ENCODE data around the gene PAEP. TPM values are rescaled to one million over a fixed set of nuclear protein-coding genes. Genes with fewer than 3 reads are reported as not detected.

Gene PAEP
- total RNA-seq, 1 donor, result not detected

GRCh38 chr9:135515083-135515951 lies 46.2 kb upstream of the PAEP start:
- DNase-seq (ENCODE audit: low read depth), result no peak
- no peak overlapping the region for H3K4me3 ChIP-seq (ENCODE audit: low read depth, low read length)
- no peak for TF ChIP-seq CTCF (IDR thresholded peaks at IDR 0.05; ENCODE audit: insufficient read depth, low read depth, low read length)

DNA sequence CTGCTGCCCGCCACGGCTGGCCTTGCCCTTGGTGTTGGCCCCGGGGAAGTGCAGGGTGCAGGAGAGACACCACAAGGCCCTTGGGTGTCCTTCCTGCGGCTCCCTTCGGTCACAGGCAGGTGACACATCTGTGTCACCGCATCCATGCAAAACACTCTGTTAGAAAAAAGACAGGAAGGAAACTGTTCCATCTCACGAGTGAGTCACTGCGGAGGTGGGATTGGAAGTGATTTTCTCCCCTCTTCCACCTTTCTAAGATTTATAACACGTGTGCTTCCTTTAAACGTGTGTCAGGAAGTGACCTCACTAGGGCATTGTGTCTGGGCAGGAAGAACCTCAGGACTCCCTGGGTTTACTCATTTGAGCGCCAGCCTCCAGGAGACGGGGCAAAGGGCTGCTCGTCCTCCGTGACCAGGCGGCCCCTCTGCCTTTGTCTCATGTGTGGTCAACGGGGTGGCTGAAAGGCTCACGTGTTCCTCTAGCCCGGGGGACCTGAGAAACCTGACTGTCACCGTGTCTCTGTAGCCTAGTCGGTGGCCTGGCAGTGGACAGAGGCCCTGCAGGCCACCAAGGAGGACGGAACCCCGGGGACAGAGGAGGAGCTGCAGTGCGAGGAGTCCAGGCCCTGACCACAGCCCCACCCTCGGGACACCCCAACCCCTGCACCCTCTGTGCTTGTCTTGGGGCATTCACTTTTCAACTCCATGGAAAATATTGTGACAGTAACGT lies 45.3 kb upstream of the PAEP start:
- no peak overlapping the region for H3K4me3 ChIP-seq (ENCODE audit: low read depth, low read length)
- TF ChIP-seq CTCF (IDR thresholded peaks at IDR 0.05; ENCODE audit: insufficient read depth, low read depth, low read length), result no peak
- DNase-seq (ENCODE audit: low read depth), result no peak

GRCh38 chr9:135517407-135517822 lies 44.1 kb upstream of the PAEP start:
- no peak for DNase-seq (ENCODE audit: low read depth)
- no peak for TF ChIP-seq CTCF (IDR thresholded peaks at IDR 0.05; ENCODE audit: insufficient read depth, low read depth, low read length)

GRCh38 chr9:135519179-135519971 lies 42.2 kb upstream of the PAEP start:
- no peak for DNase-seq (ENCODE audit: low read depth)
- no peak overlapping the region for H3K4me3 ChIP-seq (ENCODE audit: low read depth, low read length)
- no peak for TF ChIP-seq CTCF (IDR thresholded peaks at IDR 0.05; ENCODE audit: insufficient read depth, low read depth, low read length)

More at GRCh38 chr9:135517407-135517822, 44.1 kb upstream of the PAEP start:
- no peak overlapping the region for H3K4me3 ChIP-seq (ENCODE audit: low read depth, low read length)

GRCh38 chr9:135520916-135521607 lies 40.5 kb upstream of the PAEP start, which contains the start of gene LCN1:
TSS of gene LCN1 (plus strand) at chr9:135521440. CDS start at chr9:135521498, 58 bp downstream.
- H3K4me3 ChIP-seq (ENCODE audit: low read depth, low read length), result no peak within 1 kb of the TSS
- DNase-seq (ENCODE audit: low read depth), result no peak
- no peak for TF ChIP-seq CTCF (IDR thresholded peaks at IDR 0.05; ENCODE audit: insufficient read depth, low read depth, low read length)

GRCh38 chr9:135521608-135522095 lies 39.9 kb upstream of the PAEP start:
- H3K4me3 ChIP-seq (ENCODE audit: low read depth, low read length), result no peak overlapping the region
- no peak for DNase-seq (ENCODE audit: low read depth)
- no peak for TF ChIP-seq CTCF (IDR thresholded peaks at IDR 0.05; ENCODE audit: insufficient read depth, low read depth, low read length)

Data from fibroblast of villous mesenchyme (primary cell).